Cardiac fibroblast (primary cell): ENCODE results near the gene NKAIN2.

Experiments
- DNase-seq, 2 donors: peaks; one replicate each; pipeline versions ENCODE4 v3.0.0 to v3.0.0-alpha.2; 2010; ENCODE audit warnings: low read depth in 2 of 2
- H3K4me3 ChIP-seq, 2 donors: replicated peaks in 1 of 2; 1 replicate in 1 of 2; 2 replicates in 1 of 2; pipeline ENCODE4 v1.5.1; 2011; ENCODE audit warnings: low read depth in 2 of 2, low read length in 2 of 2, mild to moderate bottlenecking in 2 of 2, moderate library complexity in 1 of 2
- CTCF ChIP-seq: IDR thresholded peaks from one replicate; pipeline ENCODE4 v1.5.1; 2011; ENCODE audit warnings: low read depth, mild to moderate bottlenecking, low read length, inconsistent platforms

NKAIN2 gene

GRCh38 chr6:124655866-124656265, 852.2 kb downstream of the NKAIN2 start:
- no peak for TF ChIP-seq CTCF
- H3K4me3 ChIP-seq: no peak overlapping the region
- peak in 1 of 2 donors; percentile 36 for DNase-seq

GRCh38 chr6:124658053-124658452, 854.4 kb downstream of the NKAIN2 start:
- H3K4me3 ChIP-seq: no peak overlapping the region
- no peak for TF ChIP-seq CTCF
- no peak for DNase-seq

GRCh38 chr6:124659427-124659826, 855.8 kb downstream of the NKAIN2 start:
- no peak for TF ChIP-seq CTCF
- DNase-seq: no peak
- no peak overlapping the region for H3K4me3 ChIP-seq

DNA sequence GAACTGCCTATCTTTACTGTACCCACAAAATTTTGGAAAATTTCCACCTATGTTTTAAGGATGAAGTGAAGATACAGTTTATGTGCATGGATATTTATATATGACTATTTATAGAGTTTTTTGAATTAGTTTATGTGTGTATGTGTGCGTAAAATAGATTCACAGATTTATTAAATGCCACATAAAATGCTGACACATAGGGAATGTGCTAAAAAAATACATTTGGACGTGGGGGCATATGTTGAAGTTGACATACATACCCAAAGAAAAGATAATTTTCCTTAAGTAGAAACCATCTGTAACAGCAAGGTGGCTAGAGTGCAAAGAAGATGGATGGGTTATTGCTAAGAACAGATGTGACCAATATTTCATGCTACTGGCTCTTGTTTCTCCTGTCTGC, 856.5 kb downstream of the NKAIN2 start:
- TF ChIP-seq CTCF: no peak
- no peak for DNase-seq
- no peak overlapping the region for H3K4me3 ChIP-seq

GRCh38 chr6:124661097-124661661, 857.5 kb downstream of the NKAIN2 start:
- TF ChIP-seq CTCF: no peak
- no peak overlapping the region for H3K4me3 ChIP-seq
- no peak for DNase-seq

DNA sequence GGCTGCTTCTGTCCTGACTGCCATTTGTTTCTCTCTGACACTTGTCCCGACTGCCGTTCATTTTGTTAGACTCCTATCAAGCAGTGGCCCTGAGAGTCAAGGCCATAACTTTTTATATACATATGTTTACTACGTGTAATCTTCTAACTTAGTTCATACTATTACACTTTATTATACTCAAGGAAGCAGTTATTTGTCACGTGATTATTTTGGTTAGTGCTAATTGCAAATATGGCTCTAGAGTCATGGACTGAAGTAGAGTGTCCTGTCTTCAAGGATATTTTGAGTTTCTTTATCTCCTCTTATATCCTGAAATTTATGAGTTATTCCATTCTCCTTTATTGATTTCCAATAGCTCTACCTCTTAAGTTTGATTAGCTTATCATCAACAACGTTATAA, 864.4 kb downstream of the NKAIN2 start:
- H3K4me3 ChIP-seq: no peak overlapping the region
- TF ChIP-seq CTCF: no peak
- no peak for DNase-seq
